ENCODE data around the gene TVP23A. TPM values are rescaled to one million over a fixed set of nuclear protein-coding genes. Genes with fewer than 3 reads are reported as not detected.
"Not testable (repeated sequence)": the region's sequence is repeated elsewhere in the genome, so short reads cannot be mapped to it uniquely, and the experiment has no call there.

The TVP23A gene
- total and polyA plus RNA-seq, 10 donors: 0.29 to 2.2 (median 0.92) TPM; not detected in 1

GRCh38 chr16:10743610-10744369 lies 74.8 kb downstream of the TVP23A start, which contains the start of gene NUBP1:
Gene NUBP1, plus strand, starts transcription at chr16:10743842. Its CDS starts 22 bp downstream, at chr16:10743864.
- no peaks in the 10 kb centered on the region for H3K9me3 ChIP-seq
- peak; percentile 21 to 49 (median 45) for TF ChIP-seq POLR2A (IDR thresholded peaks at IDR 0.05)
- TF ChIP-seq CTCF (IDR thresholded peaks at IDR 0.05 in 8 of 11, conservative IDR thresholded peaks at IDR 0.05 in 3 of 11): peak in 3 of 11 experiments; percentile 5 to 40 (median 16)
- TF ChIP-seq POLR2AphosphoS5 (IDR thresholded peaks at IDR 0.05): peak; percentile 94 to 96 (median 95)
- no peaks in the 10 kb centered on the region for H3K27me3 ChIP-seq (replicated peaks in 1 of 7)
- peak within 1 kb of the TSS; percentile 40 to 74 (median 53) for H3K4me3 ChIP-seq
- peak within 1 kb of the TSS; percentile 93 to 98 (median 97) for H3K27ac ChIP-seq
- WGBS, 5 donors: 0% methylated on average over 56 to 57 of the region's 57 CpGs
- intact Hi-C loops (cut with DNase I; ENCODE audit: low total_unique reads): loop anchor here (5.0 to 10.0 kb wide), 2 partner anchors 134 to 171 kb away; partner anchors contain the start of gene CIITA
- peaks cover 17 to 72% (median 34%) of the 10 kb centered on the region in 6 donors for H3K4me1 ChIP-seq
- peaks cover 0 to 39% (median 17%) of the 10 kb centered on the region in 6 donors for H3K36me3 ChIP-seq
- DNase-seq: peak; percentile 99

- intact Hi-C loops (cut with DNase I; ENCODE audit: low total_unique reads): loop anchor here (5.0 to 10.0 kb wide), 2 partner anchors 134 to 172 kb away; partner anchors contain the start of gene CIITA
These were observed 75.4 kb downstream of the TVP23A start for GRCh38 chr16:10743227-10743609.

GRCh38 chr16:10741844-10742243 lies 76.8 kb downstream of the TVP23A start:
- TF ChIP-seq POLR2A (IDR thresholded peaks at IDR 0.05) (no peak), CTCF (IDR thresholded peaks at IDR 0.05 in 8 of 11, conservative IDR thresholded peaks at IDR 0.05 in 3 of 11) (no peak), POLR2AphosphoS5 (IDR thresholded peaks at IDR 0.05) (no peak)
- DNase-seq: no peak
- Histone ChIP-seq H3K27me3 (replicated peaks in 1 of 7) (no peaks in the 10 kb centered on the region), H3K27ac (peak overlapping the region in 1 of 8 donors; percentile 1), H3K4me1 (peaks cover 31 to 80% (median 51%) of the 10 kb centered on the region in 6 donors), H3K4me3 (no peak overlapping the region), H3K9me3 (no peaks in the 10 kb centered on the region), H3K36me3 (peaks cover 0 to 19% (median 0%) of the 10 kb centered on the region in 6 donors)
- 71 to 88% (median 83%) methylated on average over 4 of the region's 4 CpGs for WGBS, 5 donors
- intact Hi-C loops (cut with DNase I; ENCODE audit: low total_unique reads): loop anchor here (2.0 to 10.0 kb wide), 3 partner anchors 135 to 227 kb away; partner anchors contain the start of gene CIITA

More at GRCh38 chr16:10743227-10743609, 75.4 kb downstream of the TVP23A start:
- H3K27ac ChIP-seq: peak overlapping the region; percentile 93 to 98 (median 97)
- no peak for DNase-seq
- H3K9me3 ChIP-seq: no peaks in the 10 kb centered on the region
- no peak for TF ChIP-seq POLR2A (IDR thresholded peaks at IDR 0.05)
- no peak for TF ChIP-seq POLR2AphosphoS5 (IDR thresholded peaks at IDR 0.05)
- no peak for TF ChIP-seq CTCF (IDR thresholded peaks at IDR 0.05 in 8 of 11, conservative IDR thresholded peaks at IDR 0.05 in 3 of 11)
- H3K4me3 ChIP-seq: peak overlapping the region in 5 of 8 donors; percentile 40 to 74 (median 55)
- no peaks in the 10 kb centered on the region for H3K27me3 ChIP-seq (replicated peaks in 1 of 7)
- H3K36me3 ChIP-seq: peaks cover 0 to 33% (median 13%) of the 10 kb centered on the region in 6 donors
- WGBS, 5 donors: 32 to 42% (median 39%) methylated on average over 5 of the region's 5 CpGs
- H3K4me1 ChIP-seq: peaks cover 22 to 78% (median 39%) of the 10 kb centered on the region in 6 donors

- not testable (repeated sequence) for H3K9me3 ChIP-seq; H3K27ac ChIP-seq; H3K4me3 ChIP-seq; H3K27me3 ChIP-seq (replicated peaks in 1 of 7); DNase-seq
- intact Hi-C loops (cut with DNase I; ENCODE audit: low total_unique reads): loop anchor here (2.0 to 10.0 kb wide), 3 partner anchors 136 to 226 kb away; partner anchors contain the start of gene CIITA
- WGBS, 5 donors: 88 to 96% (median 92%) methylated on average over 10 of the region's 10 CpGs
- peaks cover 0 to 13% (median 0%) of the 10 kb centered on the region in 6 donors for H3K36me3 ChIP-seq
- H3K4me1 ChIP-seq: peaks cover 31 to 75% (median 50%) of the 10 kb centered on the region in 6 donors
These were observed 77.3 kb downstream of the TVP23A start for GRCh38 chr16:10741249-10741648.

Measured in spleen (tissue), 11 donors.